Trophoblast cell (in vitro differentiated cells and primary cell): Measurements from ENCODE around the gene ARRDC4.

Source experiments
- DNase-seq, 2 donors: peaks; one replicate each; pipeline ENCODE4 v3.0.0-alpha.2; 2016
- H2AFZ ChIP-seq: 2 replicates; pipeline ENCODE4 v1.6.1; 2013; ENCODE audit warnings: low read length, moderate library complexity, mild to moderate bottlenecking; ENCODE audit not compliant: insufficient read depth, poor library complexity
- H2AK5ac ChIP-seq: 2 replicates; pipeline ENCODE4 v1.6.1; 2013; ENCODE audit warnings: mild to moderate bottlenecking, low read length
- H2BK120ac ChIP-seq: 2 replicates; pipeline ENCODE4 v1.6.1; 2013; ENCODE audit warnings: low read length, mild to moderate bottlenecking, moderate library complexity; ENCODE audit not compliant: insufficient read depth, poor library complexity
- H2BK12ac ChIP-seq: 2 replicates; pipeline ENCODE4 v1.6.1; 2013; ENCODE audit warnings: mild to moderate bottlenecking, low read length, moderate library complexity
- H2BK5ac ChIP-seq: 2 replicates; pipeline ENCODE4 v1.6.1; 2013; ENCODE audit warnings: low read length, low read depth, moderate library complexity, mild to moderate bottlenecking; ENCODE audit not compliant: poor library complexity
- H3K14ac ChIP-seq: 2 replicates; pipeline ENCODE4 v1.6.1; 2013; ENCODE audit warnings: mild to moderate bottlenecking, low read length
- H3K18ac ChIP-seq: 2 replicates; pipeline ENCODE4 v1.6.1; 2013; ENCODE audit warnings: mild to moderate bottlenecking, low read length
- H3K23ac ChIP-seq: 2 replicates; pipeline ENCODE4 v1.6.1; 2013; ENCODE audit warnings: low read length
- H3K27ac ChIP-seq: 2 replicates; pipeline ENCODE4 v1.5.1; 2013; ENCODE audit warnings: low read depth, mild to moderate bottlenecking, inconsistent platforms, low read length, moderate library complexity
- H3K27me3 ChIP-seq: 2 replicates; pipeline ENCODE4 v1.6.1; 2013; ENCODE audit warnings: inconsistent platforms, mild to moderate bottlenecking, low read length, moderate library complexity; ENCODE audit not compliant: insufficient read depth
- H3K36me3 ChIP-seq, 2 experiments: 1 replicate in 1 of 2; 2 replicates in 1 of 2; pipeline ENCODE4 v1.6.1; 2013; ENCODE audit warnings: low read length in 2 of 2, mild to moderate bottlenecking in 2 of 2, moderate library complexity in 1 of 2; ENCODE audit not compliant: insufficient read depth in 2 of 2, control insufficient read depth in 1 of 2
- H3K4ac ChIP-seq: 2 replicates; pipeline ENCODE4 v1.6.1; 2013; ENCODE audit warnings: low read depth, mild to moderate bottlenecking, low read length, moderate library complexity
- H3K4me1 ChIP-seq, 2 experiments: 1 replicate in 1 of 2; 2 replicates in 1 of 2; pipeline ENCODE4 v1.6.1; 2013; ENCODE audit warnings: low read length in 2 of 2, mild to moderate bottlenecking in 2 of 2, moderate library complexity in 1 of 2; ENCODE audit not compliant: insufficient read depth in 2 of 2, control insufficient read depth in 1 of 2
- H3K4me2 ChIP-seq: 2 replicates; pipeline ENCODE4 v1.6.1; 2013; ENCODE audit warnings: inconsistent platforms, mild to moderate bottlenecking, low read length, moderate library complexity
- H3K4me3 ChIP-seq: 2 replicates; pipeline ENCODE4 v1.5.1; 2013; ENCODE audit warnings: mild to moderate bottlenecking, low read depth, low read length, inconsistent platforms
- H3K79me1 ChIP-seq: one replicate; pipeline ENCODE4 v1.6.1; 2013; ENCODE audit warnings: low read length
- H3K79me2 ChIP-seq: 2 replicates; pipeline ENCODE4 v1.6.1; 2013; ENCODE audit warnings: low read length, mild to moderate bottlenecking; ENCODE audit not compliant: control insufficient read depth, insufficient read depth, poor library complexity
- H3K9ac ChIP-seq: 2 replicates; pipeline ENCODE4 v1.6.1; 2013; ENCODE audit warnings: mild to moderate bottlenecking, low read length
- H3K9me3 ChIP-seq: 2 replicates; pipeline ENCODE4 v1.6.1; 2013; ENCODE audit warnings: low read depth, mild to moderate bottlenecking, control low read depth, inconsistent platforms, low read length; ENCODE audit not compliant: insufficient read depth
- H4K12ac ChIP-seq: 2 replicates; pipeline ENCODE4 v1.6.1; 2013; ENCODE audit warnings: low read depth, mild to moderate bottlenecking, low read length, moderate library complexity
- H4K8ac ChIP-seq: 2 replicates; pipeline ENCODE4 v1.6.1; 2013; ENCODE audit warnings: low read depth, mild to moderate bottlenecking, low read length, moderate library complexity
- H4K91ac ChIP-seq: one replicate; pipeline ENCODE4 v1.6.1; 2013; ENCODE audit warnings: low read depth, mild to moderate bottlenecking, low read length, moderate library complexity
- WGBS: extraction: QIAGEN DNeasy Blood & Tissue Kit; methylation state at CpG from one replicate; pipeline ENCODE4 v1.1.7; 2013; ENCODE audit warnings: missing lambda C conversion rate; ENCODE audit not compliant: insufficient read length, insufficient coverage; ENCODE audit errors: extremely low coverage; 5-methylcytosine and 5-hydroxymethylcytosine counted together

Gene ARRDC4

GRCh38 chr15:97995192-97995591 is 34.7 kb downstream of the ARRDC4 start:
- Histone ChIP-seq H2BK12ac (no peak overlapping the region), H3K36me3 (no peaks in the 10 kb centered on the region), H4K91ac (no peak overlapping the region), H3K79me1 (no peaks in the 10 kb centered on the region), H3K9me3 (no peaks in the 10 kb centered on the region), H3K27me3 (no peaks in the 10 kb centered on the region), H2BK5ac (no peak overlapping the region), H3K4ac (no peak overlapping the region), H3K4me1 (no peaks in the 10 kb centered on the region), H2AK5ac (no peak overlapping the region), H2BK120ac (no peak overlapping the region), H3K4me3 (no peak overlapping the region), H2AFZ (no peak overlapping the region), H3K23ac (no peak overlapping the region), H3K18ac (no peak overlapping the region), H4K8ac (no peak overlapping the region), H3K27ac (no peak overlapping the region), H3K79me2 (no peaks in the 10 kb centered on the region), H4K12ac (no peak overlapping the region), H3K14ac (no peak overlapping the region), H3K4me2 (no peak overlapping the region), H3K9ac (no peak overlapping the region)
- no CpG with 5 or more reads among the region's 3 CpGs for WGBS
- DNase-seq = peak; percentile 38 to 64

- H2AFZ ChIP-seq = no peak overlapping the region
- no peak overlapping the region for H2BK120ac ChIP-seq
- peak in 1 of 2 donors; percentile 25 for DNase-seq
- no peak overlapping the region for H3K27ac ChIP-seq
- H2AK5ac ChIP-seq = no peak overlapping the region
- no peak overlapping the region for H3K4me3 ChIP-seq
- H3K36me3 ChIP-seq = no peaks in the 10 kb centered on the region
- H3K18ac ChIP-seq = no peak overlapping the region
- peaks cover 3% of the 10 kb centered on the region for H3K9me3 ChIP-seq
- H3K4ac ChIP-seq = no peak overlapping the region
- no peak overlapping the region for H3K9ac ChIP-seq
- no peak overlapping the region for H3K4me2 ChIP-seq
- no peak overlapping the region for H3K14ac ChIP-seq
- H3K23ac ChIP-seq = no peak overlapping the region
- no peak overlapping the region for H2BK5ac ChIP-seq
- WGBS = no CpG with 5 or more reads among the region's 5 CpGs
- no peaks in the 10 kb centered on the region for H3K79me1 ChIP-seq
- no peaks in the 10 kb centered on the region for H3K79me2 ChIP-seq
- peaks cover 0 to 5% of the 10 kb centered on the region in 2 experiments for H3K4me1 ChIP-seq
- H3K27me3 ChIP-seq = no peaks in the 10 kb centered on the region
- no peak overlapping the region for H2BK12ac ChIP-seq
- no peak overlapping the region for H4K8ac ChIP-seq
- no peak overlapping the region for H4K91ac ChIP-seq
- H4K12ac ChIP-seq = no peak overlapping the region
Measured at GRCh38 chr15:97995881-97996603, 35.5 kb downstream of the ARRDC4 start.

GRCh38 chr15:97998307-97999071 is 38.0 kb downstream of the ARRDC4 start:
- no peak overlapping the region for H2AK5ac ChIP-seq
- 100% methylated on average over 1 of the region's 5 CpGs for WGBS
- H2BK120ac ChIP-seq = no peak overlapping the region
- no peak overlapping the region for H3K4ac ChIP-seq
- H3K23ac ChIP-seq = no peak overlapping the region
- no peak overlapping the region for H2AFZ ChIP-seq
- no peak overlapping the region for H3K9ac ChIP-seq
- no peak overlapping the region for H4K91ac ChIP-seq
- H3K27me3 ChIP-seq = no peaks in the 10 kb centered on the region
- no peak overlapping the region for H2BK12ac ChIP-seq
- no peak overlapping the region for H4K12ac ChIP-seq
- no peaks in the 10 kb centered on the region for H3K36me3 ChIP-seq
- no peak overlapping the region for H3K27ac ChIP-seq
- no peak overlapping the region for H3K18ac ChIP-seq
- no peaks in the 10 kb centered on the region for H3K79me2 ChIP-seq
- H3K4me1 ChIP-seq = peaks cover 4 to 13% of the 10 kb centered on the region in 2 experiments
- no peak overlapping the region for H3K14ac ChIP-seq
- H3K4me2 ChIP-seq = no peak overlapping the region
- H3K9me3 ChIP-seq = peaks cover 5% of the 10 kb centered on the region
- DNase-seq = no peak
- no peak overlapping the region for H2BK5ac ChIP-seq
- no peak overlapping the region for H4K8ac ChIP-seq
- H3K4me3 ChIP-seq = no peak overlapping the region
- H3K79me1 ChIP-seq = no peaks in the 10 kb centered on the region

GRCh38 chr15:98000249-98001203 is 40.0 kb downstream of the ARRDC4 start:
- no peaks in the 10 kb centered on the region for H3K79me1 ChIP-seq
- no peak overlapping the region for H4K12ac ChIP-seq
- no peak overlapping the region for H3K4ac ChIP-seq
- no peak overlapping the region for H4K8ac ChIP-seq
- no peak overlapping the region for H3K14ac ChIP-seq
- no peak overlapping the region for H2AK5ac ChIP-seq
- H4K91ac ChIP-seq = no peak overlapping the region
- H2BK12ac ChIP-seq = no peak overlapping the region
- 100% methylated on average over 4 of the region's 11 CpGs for WGBS
- H2BK5ac ChIP-seq = no peak overlapping the region
- no peaks in the 10 kb centered on the region for H3K27me3 ChIP-seq
- peak overlapping the region; percentile 95 for H3K23ac ChIP-seq
- H2BK120ac ChIP-seq = no peak overlapping the region
- H3K4me3 ChIP-seq = peak overlapping the region; percentile 48
- no peak overlapping the region for H2AFZ ChIP-seq
- H3K18ac ChIP-seq = no peak overlapping the region
- no peaks in the 10 kb centered on the region for H3K79me2 ChIP-seq
- H3K4me2 ChIP-seq = no peak overlapping the region
- H3K9ac ChIP-seq = no peak overlapping the region
- peaks cover 4 to 19% of the 10 kb centered on the region in 2 experiments for H3K4me1 ChIP-seq
- peak; percentile 49 to 51 for DNase-seq
- peaks cover 5% of the 10 kb centered on the region for H3K9me3 ChIP-seq
- no peaks in the 10 kb centered on the region for H3K36me3 ChIP-seq
- H3K27ac ChIP-seq = no peak overlapping the region
